Measurements from ENCODE around the gene CNOT6L.

DNA sequence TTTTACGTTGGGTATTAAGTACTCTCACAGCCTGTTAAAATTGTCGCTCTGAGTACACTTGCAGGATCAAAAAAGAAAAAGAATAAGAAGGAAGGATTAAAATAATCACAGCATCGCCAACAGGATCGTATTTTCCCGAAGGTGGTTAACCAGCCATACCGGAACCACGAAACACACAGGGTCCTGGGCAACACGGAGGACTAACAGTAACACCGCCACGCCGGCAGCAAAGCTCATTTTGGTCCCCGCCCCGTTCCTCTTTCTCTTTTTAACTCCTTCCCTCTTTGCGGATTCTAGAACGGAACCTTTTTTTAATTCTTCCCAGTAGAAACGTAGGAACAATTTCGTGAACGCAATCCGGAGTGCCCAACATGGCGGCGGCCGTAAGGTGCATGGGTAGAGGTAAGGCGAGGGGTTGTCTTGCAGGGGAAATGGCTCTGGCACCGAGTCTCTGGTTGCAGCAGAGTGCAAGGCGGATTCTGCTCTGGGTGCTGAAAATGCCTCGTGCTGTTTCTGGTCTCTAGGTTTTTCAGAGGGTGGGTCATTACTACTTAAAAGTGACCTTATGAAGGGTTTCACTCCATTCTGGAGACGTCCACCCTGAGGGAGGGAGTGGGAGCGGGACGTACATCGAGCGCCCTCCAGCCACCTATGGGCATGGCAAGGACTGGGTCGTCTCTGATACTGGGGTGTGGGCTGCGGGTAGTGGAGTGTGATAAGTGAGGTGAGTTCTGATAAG is 43.5 kb upstream of the CNOT6L start, which contains the start of gene MRPL1:
- TF ChIP-seq POLR2A (IDR thresholded peaks at IDR 0.05): peak; percentile 31 to 44
- TF ChIP-seq, protein P1, sequence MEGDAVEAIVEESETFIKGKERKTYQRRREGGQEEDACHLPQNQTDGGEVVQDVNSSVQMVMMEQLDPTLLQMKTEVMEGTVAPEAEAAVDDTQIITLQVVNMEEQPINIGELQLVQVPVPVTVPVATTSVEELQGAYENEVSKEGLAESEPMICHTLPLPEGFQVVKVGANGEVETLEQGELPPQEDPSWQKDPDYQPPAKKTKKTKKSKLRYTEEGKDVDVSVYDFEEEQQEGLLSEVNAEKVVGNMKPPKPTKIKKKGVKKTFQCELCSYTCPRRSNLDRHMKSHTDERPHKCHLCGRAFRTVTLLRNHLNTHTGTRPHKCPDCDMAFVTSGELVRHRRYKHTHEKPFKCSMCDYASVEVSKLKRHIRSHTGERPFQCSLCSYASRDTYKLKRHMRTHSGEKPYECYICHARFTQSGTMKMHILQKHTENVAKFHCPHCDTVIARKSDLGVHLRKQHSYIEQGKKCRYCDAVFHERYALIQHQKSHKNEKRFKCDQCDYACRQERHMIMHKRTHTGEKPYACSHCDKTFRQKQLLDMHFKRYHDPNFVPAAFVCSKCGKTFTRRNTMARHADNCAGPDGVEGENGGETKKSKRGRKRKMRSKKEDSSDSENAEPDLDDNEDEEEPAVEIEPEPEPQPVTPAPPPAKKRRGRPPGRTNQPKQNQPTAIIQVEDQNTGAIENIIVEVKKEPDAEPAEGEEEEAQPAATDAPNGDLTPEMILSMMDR (IDR thresholded peaks at IDR 0.05): no peak
- TF ChIP-seq POLR2AphosphoS5 (IDR thresholded peaks at IDR 0.05): peak; percentile 71 to 89 (median 78)
